DND-41 (cell line): ENCODE measurements around the gene ZNF689.

Experiments used
- ATAC-seq: fragments of 200-7000 bp; cut with Tn5 transposase; 3 replicates; pipeline ENCODE4 v1.9.1; 2021; ENCODE audit warnings: low read depth; ENCODE audit not compliant: insufficient read depth
- DNase-seq: peaks from one replicate; pipeline ENCODE4 v3.0.0-alpha.2; 2020
- H2AFZ ChIP-seq: 2 replicates; pipeline ENCODE4 v1.6.0; 2012; ENCODE audit warnings: low read depth, low read length
- H3K27ac ChIP-seq: 2 replicates; pipeline ENCODE4 v1.5.1; 2012; ENCODE audit warnings: low read length, inconsistent platforms
- H3K27me3 ChIP-seq: fragments of 200-600 bp; sonication (generic); 2 replicates; pipeline ENCODE4 v1.6.0; 2012; ENCODE audit warnings: low read length, mild to moderate bottlenecking, inconsistent platforms; ENCODE audit not compliant: insufficient read depth, poor library complexity
- H3K36me3 ChIP-seq: 2 replicates; pipeline ENCODE4 v1.5.1; 2012; ENCODE audit warnings: low read length, inconsistent platforms; ENCODE audit not compliant: insufficient read depth
- H3K4me1 ChIP-seq: 2 replicates; pipeline ENCODE4 v1.5.1; 2012; ENCODE audit warnings: mild to moderate bottlenecking, low read length; ENCODE audit not compliant: insufficient read depth
- H3K4me2 ChIP-seq: 2 replicates; pipeline ENCODE4 v1.6.0; 2012; ENCODE audit warnings: mild to moderate bottlenecking, moderate library complexity, low read length, inconsistent platforms; ENCODE audit not compliant: insufficient read depth
- H3K4me3 ChIP-seq, 2 experiments: fragments of 200-600 bp in 1 of 2; shearing (Covaris generic) in 1 of 2; 2 replicates each; pipeline ENCODE4 v1.5.1; 2012 to 2016; ENCODE audit warnings: inconsistent platforms in 2 of 2, low read length in 2 of 2, mild to moderate bottlenecking in 2 of 2, low read depth in 1 of 2, moderate library complexity in 1 of 2
- H3K79me2 ChIP-seq: 2 replicates; pipeline ENCODE4 v1.6.0; 2012; ENCODE audit warnings: low read length, inconsistent platforms; ENCODE audit not compliant: insufficient read depth
- H3K9ac ChIP-seq: 2 replicates; pipeline ENCODE4 v1.6.0; 2012; ENCODE audit warnings: low read depth, mild to moderate bottlenecking, inconsistent platforms, low read length, moderate library complexity
- H3K9me3 ChIP-seq: 2 replicates; pipeline ENCODE4 v1.5.1; 2012; ENCODE audit warnings: low read length, moderate library complexity, mild to moderate bottlenecking, inconsistent platforms; ENCODE audit not compliant: insufficient read depth, severe bottlenecking
- H4K20me1 ChIP-seq: 2 replicates; pipeline ENCODE4 v1.6.0; 2012; ENCODE audit warnings: low read length; ENCODE audit not compliant: insufficient read depth
- CTCF ChIP-seq: IDR thresholded peaks from 2 replicates; pipeline ENCODE4 v1.5.1; 2012; ENCODE audit warnings: borderline replicate concordance, low read length, moderate library complexity, mild to moderate bottlenecking; ENCODE audit not compliant: poor library complexity, severe bottlenecking; ENCODE audit errors: extremely low read depth
- EZH2 ChIP-seq: IDR thresholded peaks from 3 replicates; pipeline ENCODE4 v1.6.1; 2012; ENCODE audit warnings: borderline replicate concordance, low read depth, mild to moderate bottlenecking, moderate library complexity, low read length, inconsistent platforms; ENCODE audit not compliant: severe bottlenecking

ZNF689 gene

GRCh38 chr16:30602616-30603277 lies 7.4 kb downstream of the ZNF689 start:
- Histone ChIP-seq H3K9me3 (no peaks in the 10 kb centered on the region), H2AFZ (no peak overlapping the region), H4K20me1 (peaks cover 7% of the 10 kb centered on the region; the same call in 1 of the 2 replicates), H3K4me1 (peaks cover 8% of the 10 kb centered on the region), H3K4me3 (no peak overlapping the region), H3K27ac (no peak overlapping the region), H3K27me3 (no peaks in the 10 kb centered on the region), H3K4me2 (no peak overlapping the region), H3K9ac (no peak overlapping the region), H3K36me3 (peaks cover 52% of the 10 kb centered on the region), H3K79me2 (peaks cover 15% of the 10 kb centered on the region)
- TF ChIP-seq CTCF (no peak), EZH2 (no peak)
- ATAC-seq (no peak), DNase-seq (no peak)

- Histone ChIP-seq H3K27ac (no peak overlapping the region), H3K9ac (no peak overlapping the region), H3K79me2 (peaks cover 9% of the 10 kb centered on the region; the same call in 1 of the 2 replicates), H3K4me3 (no peak overlapping the region), H3K4me2 (no peak overlapping the region), H2AFZ (no peak overlapping the region), H4K20me1 (peaks cover 7% of the 10 kb centered on the region; the same call in 1 of the 2 replicates), H3K9me3 (no peaks in the 10 kb centered on the region), H3K4me1 (peaks cover 6% of the 10 kb centered on the region), H3K27me3 (no peaks in the 10 kb centered on the region), H3K36me3 (peaks cover 45% of the 10 kb centered on the region)
- no peak for TF ChIP-seq CTCF
- TF ChIP-seq EZH2: no peak
- ATAC-seq (no peak), DNase-seq (no peak)
Measured at GRCh38 chr16:30601966-30602365, 8.2 kb downstream of the ZNF689 start.

- peaks cover 6% of the 10 kb centered on the region for H3K4me1 ChIP-seq
- no peaks in the 10 kb centered on the region for H3K27me3 ChIP-seq
- H3K79me2 ChIP-seq: peaks cover 4% of the 10 kb centered on the region; the same call in 1 of the 2 replicates
- H3K27ac ChIP-seq: no peak overlapping the region
- TF ChIP-seq CTCF (no peak), EZH2 (no peak)
- peaks cover 36% of the 10 kb centered on the region for H3K36me3 ChIP-seq
- no peak overlapping the region for H3K9ac ChIP-seq
- H2AFZ ChIP-seq: no peak overlapping the region
- peaks cover 7% of the 10 kb centered on the region; the same call in 1 of the 2 replicates for H4K20me1 ChIP-seq
- no peak overlapping the region for H3K4me3 ChIP-seq
- ATAC-seq (no peak), DNase-seq (no peak)
- H3K9me3 ChIP-seq: no peaks in the 10 kb centered on the region
- no peak overlapping the region for H3K4me2 ChIP-seq
Measured at GRCh38 chr16:30600929-30601328, 9.3 kb downstream of the ZNF689 start.

- Histone ChIP-seq H3K4me1 (peaks cover 6% of the 10 kb centered on the region), H3K4me3 (no peak overlapping the region), H3K9me3 (no peaks in the 10 kb centered on the region), H3K36me3 (peaks cover 31% of the 10 kb centered on the region), H4K20me1 (peaks cover 7% of the 10 kb centered on the region; the same call in 1 of the 2 replicates), H3K79me2 (peaks cover 4% of the 10 kb centered on the region; the same call in 1 of the 2 replicates), H3K9ac (no peak overlapping the region), H3K4me2 (no peak overlapping the region), H3K27me3 (no peaks in the 10 kb centered on the region), H3K27ac (no peak overlapping the region), H2AFZ (no peak overlapping the region)
- no peak for DNase-seq
- ATAC-seq: no peak
- TF ChIP-seq CTCF: no peak
- no peak for TF ChIP-seq EZH2
Measured at GRCh38 chr16:30600215-30600614, 10.0 kb downstream of the ZNF689 start.
